ENCODE results near the gene DSCAML1.

DSCAML1 gene

GRCh38 chr11:117518455-117518854 lies 278.6 kb downstream of the DSCAML1 start:
- no peak for DNase-seq (ENCODE audit: low read depth)

DNA sequence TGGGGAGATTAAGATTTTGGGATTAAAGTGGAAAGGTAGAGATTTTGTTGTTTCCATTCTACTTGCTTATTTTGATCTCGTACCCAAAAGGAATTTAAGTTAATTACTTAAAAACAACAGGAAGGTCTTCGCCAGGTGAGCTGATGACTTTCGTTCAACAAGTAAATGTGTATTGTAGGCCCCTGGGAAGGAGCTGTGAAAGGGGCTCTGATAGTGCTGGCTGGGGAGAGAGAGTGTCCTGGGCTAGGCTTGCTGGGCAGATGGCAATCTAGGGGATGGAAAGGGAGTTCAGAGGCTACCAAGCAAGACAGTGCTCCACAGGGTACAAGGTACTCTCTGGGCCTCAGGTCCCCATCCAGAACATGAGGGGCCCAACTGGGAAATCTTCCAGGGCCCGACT lies 279.9 kb downstream of the DSCAML1 start:
- no peak for DNase-seq (ENCODE audit: low read depth)

GRCh38 chr11:117515892-117516787 lies 280.9 kb downstream of the DSCAML1 start:
- DNase-seq (ENCODE audit: low read depth) = no peak

GRCh38 chr11:117514256-117514655 lies 282.8 kb downstream of the DSCAML1 start:
- DNase-seq (ENCODE audit: low read depth) = no peak

DNA sequence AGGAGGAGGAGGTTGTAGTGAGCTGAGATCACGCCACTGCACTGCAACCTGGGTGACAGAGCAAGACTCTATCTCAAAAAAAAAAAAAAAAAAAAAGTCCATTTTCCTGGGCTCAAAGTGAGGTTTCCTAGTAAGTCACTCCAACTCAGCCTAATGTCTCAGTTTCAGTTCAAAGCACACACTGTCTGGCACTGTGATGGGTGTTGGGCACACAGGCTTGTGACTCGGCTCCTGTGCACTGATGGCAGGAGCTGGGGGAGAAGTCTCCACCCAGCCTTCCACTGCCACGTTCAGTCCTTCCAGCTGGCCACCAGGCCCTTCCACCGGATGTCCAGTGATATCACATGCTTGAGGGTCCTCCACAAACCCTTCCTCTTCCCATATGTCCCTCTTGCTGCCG lies 283.4 kb downstream of the DSCAML1 start:
- no peak for DNase-seq (ENCODE audit: low read depth)

DNA sequence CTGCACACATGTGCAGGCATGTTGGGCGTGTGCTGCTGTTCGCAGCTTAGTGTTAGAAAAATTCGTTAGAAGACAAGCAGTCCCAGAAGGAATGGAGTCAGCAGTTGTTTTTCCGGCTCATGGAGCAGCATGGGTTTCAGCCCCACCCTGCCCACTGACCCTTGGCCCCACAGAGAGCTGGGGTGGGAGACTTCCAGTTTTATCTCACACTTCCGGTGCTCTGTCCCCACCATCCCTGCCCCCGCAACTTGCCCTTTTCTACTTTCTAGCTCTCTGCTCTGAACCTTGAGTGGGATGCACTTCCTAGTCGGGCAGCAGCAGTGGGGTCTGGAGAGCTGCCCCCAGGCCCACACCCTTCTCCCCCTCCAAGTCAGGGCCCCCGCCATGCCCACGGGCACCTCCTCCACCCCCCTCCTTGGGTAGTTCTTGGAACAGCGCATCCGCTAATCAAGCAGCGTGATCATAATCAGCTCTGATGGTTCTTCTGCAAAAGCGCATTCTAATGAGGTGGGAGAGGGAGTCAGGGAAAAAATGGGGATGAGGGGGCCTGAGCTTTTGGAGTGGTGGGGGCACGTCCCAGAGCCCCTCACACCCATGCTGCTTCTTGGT lies 285.0 kb downstream of the DSCAML1 start:
- no peak for DNase-seq (ENCODE audit: low read depth)

- DNase-seq (ENCODE audit: low read depth) = no peak
These were observed 285.5 kb downstream of the DSCAML1 start for GRCh38 chr11:117511483-117511930.

DNA sequence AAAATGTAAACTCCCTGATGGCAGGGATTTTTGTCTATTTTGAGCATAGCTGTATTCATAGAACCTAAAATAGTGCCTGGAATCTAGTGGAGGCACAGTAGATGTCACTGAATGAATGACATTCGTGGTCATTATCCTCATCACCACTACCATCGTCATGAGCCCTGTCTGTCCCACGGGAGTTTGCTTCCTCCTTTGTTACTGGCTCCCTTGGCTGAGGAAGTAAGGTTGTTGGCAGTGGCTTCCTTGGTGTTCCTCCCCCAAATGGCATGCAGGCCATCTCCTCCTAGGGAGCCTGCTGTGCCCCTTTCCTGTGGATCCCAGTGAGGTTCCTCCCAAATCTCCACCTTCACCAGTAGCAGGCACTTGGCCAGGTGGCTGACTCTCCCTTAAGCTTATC lies 286.4 kb downstream of the DSCAML1 start:
- DNase-seq (ENCODE audit: low read depth) = no peak

- DNase-seq (ENCODE audit: low read depth) = no peak
These were observed 287.5 kb downstream of the DSCAML1 start for GRCh38 chr11:117509543-117509942.

- no peak for DNase-seq (ENCODE audit: low read depth)
These were observed 290.0 kb downstream of the DSCAML1 start for GRCh38 chr11:117506971-117507370.

DNA sequence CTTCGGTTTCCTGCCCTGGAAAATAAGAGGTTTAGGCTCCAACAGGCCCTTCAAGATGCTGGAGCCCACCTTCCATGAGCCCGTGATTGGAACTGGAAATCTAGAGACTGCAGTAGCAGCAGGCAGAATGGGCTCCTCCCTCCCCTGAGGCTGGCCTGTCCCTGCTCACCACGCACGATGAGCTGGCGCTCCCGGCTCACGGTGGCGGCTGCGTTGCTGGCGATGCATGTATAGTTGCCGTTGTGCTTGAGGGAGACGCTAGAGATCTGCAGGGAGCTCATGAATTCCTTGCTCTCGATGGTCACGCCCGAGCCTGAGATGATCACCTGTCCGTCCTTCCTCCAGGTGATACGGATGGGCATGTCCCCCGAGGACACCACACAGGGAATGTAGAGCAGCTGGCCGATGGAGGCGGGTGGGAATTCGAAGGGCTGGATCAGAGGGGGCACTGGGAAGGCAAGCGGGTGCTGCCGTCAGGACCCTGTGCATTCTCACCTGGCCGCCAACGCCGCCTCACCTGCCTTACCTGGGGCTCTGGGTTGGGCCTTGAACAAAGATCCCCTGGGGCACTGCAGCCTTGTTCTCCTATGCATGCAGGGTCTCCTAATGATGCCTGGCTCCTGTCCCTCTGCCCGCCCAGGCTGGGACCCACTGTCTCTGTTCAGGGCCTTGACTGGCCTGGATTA lies 291.6 kb downstream of the DSCAML1 start:
- DNase-seq (ENCODE audit: low read depth) = no peak

GRCh38 chr11:117502779-117503100 lies 294.3 kb downstream of the DSCAML1 start:
- no peak for DNase-seq (ENCODE audit: low read depth)

GRCh38 chr11:117502015-117502778 lies 294.8 kb downstream of the DSCAML1 start:
- no peak for DNase-seq (ENCODE audit: low read depth)

DNA sequence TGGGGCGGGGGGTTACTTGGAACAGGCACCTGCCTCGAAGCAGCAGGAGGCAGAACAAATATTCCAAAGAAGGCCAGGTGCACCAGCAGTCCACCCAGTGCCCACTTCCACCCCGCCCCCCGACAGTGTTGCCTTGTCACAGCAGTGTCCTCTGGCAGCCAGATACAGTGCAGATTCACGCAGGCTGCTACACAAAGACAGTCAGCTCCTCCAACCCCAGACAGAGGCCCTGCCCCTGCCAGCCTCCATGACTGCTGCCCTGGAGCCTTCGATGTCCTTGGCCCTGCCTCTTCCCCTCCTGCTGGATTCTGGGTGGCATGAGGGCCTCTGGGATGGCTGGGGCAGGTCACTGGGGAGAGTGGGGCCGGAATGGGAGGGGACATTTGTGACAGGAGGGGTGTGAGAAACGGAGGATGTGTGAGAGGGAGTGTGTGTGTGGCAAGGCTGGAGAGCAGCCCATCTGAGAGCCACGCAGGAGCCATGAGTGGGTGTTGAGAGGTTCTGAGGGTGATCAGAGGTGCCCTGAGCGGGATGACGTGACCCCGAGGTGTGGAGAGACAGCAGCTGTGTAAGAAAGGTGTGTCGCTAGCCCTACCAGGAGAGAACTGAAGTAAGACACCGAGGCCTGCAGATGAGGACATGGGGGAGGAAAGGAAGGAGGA lies 295.6 kb downstream of the DSCAML1 start:
- DNase-seq (ENCODE audit: low read depth) = no peak

DNA sequence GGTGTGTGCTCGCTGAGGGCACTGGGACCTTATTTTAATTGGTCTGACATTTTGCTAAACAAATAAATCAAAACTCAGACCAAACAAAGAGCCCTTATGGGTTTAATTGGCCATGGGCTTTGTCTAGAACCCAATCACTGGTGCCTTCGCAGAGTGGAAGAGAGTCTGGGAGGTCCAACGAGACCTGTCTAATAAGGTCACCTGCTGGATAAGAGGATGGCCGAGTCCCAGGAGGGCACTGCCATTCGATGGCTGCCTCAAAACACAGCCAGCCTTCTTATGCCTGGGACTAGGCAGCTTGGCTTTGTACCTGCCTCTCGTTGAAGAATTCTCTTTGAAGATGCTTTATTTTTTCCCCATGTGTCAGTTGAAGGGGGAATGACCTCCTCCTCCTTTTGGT lies 298.2 kb downstream of the DSCAML1 start:
- DNase-seq (ENCODE audit: low read depth) = no peak

- DNase-seq (ENCODE audit: low read depth) = no peak
These were observed 299.6 kb downstream of the DSCAML1 start for GRCh38 chr11:117497206-117497951.

- no peak for DNase-seq (ENCODE audit: low read depth)
These were observed 301.7 kb downstream of the DSCAML1 start for GRCh38 chr11:117495357-117495756.

- DNase-seq (ENCODE audit: low read depth) = no peak
These were observed 304.3 kb downstream of the DSCAML1 start for GRCh38 chr11:117492578-117493251.

GRCh38 chr11:117490911-117491310 lies 306.1 kb downstream of the DSCAML1 start:
- no peak for DNase-seq (ENCODE audit: low read depth)

DNA sequence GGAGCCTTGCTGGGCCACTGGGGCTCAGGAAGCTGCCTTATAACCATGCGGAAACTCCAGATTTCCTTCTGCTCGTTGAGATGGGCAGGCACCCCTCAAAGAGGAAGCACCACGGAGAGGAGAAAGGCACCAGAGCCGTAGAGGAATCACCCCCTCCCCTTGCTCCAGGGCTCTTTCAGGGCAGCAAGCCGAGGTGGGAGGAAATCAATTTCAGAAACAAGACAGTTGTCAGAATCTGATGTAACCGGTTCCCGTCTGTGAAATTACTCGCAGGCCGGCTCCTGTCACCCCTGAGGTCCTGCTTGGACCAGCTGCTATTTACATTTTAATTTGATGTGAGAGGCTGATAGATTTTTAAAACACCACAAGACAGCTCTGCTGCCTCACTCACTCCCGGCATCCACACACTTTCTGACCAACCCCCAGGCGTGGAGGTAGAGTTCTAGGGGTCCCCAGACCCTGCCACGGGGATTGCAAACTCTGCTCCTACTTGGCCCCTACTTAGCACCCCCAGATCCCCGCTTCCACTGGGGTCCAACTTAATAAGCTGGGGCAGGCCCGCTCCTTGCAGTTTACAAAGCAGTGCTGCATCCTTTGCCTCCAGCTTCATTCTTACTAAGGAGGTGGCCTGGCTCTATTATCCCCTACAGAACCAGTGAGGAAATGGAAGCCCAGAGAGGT lies 306.9 kb downstream of the DSCAML1 start:
- DNase-seq (ENCODE audit: low read depth) = no peak
